Measurements from ENCODE around the gene CBARP. TPM values are rescaled to one million over a fixed set of nuclear protein-coding genes. Genes with fewer than 3 reads are reported as not detected.
A peak's percentile ranks its signal among the peaks of the same experiment; 100 is the strongest.

Gene CBARP
- total and polyA plus RNA-seq, 2 of the 13 experiments (the other 11 are each of a cell fraction or from before 2014, with no cell fraction given) = 1.2 to 1.4 TPM

DNA sequence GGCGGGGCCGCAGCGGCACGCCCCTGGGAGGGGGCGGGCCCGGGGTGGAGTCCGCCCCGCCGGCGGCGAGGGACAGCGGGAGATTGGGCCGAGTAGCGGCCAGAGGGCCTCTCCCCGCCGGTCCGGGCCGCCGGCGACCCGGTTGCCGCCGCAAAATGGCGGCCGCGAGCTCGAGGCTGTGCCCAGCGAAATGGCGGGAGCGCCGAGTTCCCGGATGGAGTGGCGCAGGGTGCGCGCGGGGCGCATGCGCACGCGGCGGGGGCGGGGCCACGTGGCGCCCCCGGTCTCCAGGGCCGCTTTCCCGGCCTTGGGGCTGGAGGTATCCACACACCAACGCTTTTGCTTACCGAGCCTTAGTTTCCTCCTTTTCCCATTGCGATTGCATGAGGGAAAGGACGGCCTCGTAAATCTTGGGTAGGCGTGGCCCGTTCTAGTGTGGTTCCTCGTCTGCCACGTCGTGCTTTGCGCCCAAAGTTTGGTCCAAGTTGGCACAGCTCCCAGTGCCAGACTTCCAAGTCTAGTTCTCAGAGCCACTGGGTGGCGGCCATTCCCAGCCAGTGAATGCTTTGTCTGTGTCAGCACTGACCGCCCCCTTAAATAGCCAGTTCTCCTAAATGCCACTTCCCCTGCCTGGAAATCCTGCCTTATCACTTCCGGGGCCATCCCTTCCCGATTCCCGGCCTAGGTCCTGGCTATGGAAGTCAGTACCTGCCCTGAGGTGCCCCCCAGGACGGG lies 31.8 kb upstream of the CBARP start (continued):
- TF ChIP-seq, protein P1, sequence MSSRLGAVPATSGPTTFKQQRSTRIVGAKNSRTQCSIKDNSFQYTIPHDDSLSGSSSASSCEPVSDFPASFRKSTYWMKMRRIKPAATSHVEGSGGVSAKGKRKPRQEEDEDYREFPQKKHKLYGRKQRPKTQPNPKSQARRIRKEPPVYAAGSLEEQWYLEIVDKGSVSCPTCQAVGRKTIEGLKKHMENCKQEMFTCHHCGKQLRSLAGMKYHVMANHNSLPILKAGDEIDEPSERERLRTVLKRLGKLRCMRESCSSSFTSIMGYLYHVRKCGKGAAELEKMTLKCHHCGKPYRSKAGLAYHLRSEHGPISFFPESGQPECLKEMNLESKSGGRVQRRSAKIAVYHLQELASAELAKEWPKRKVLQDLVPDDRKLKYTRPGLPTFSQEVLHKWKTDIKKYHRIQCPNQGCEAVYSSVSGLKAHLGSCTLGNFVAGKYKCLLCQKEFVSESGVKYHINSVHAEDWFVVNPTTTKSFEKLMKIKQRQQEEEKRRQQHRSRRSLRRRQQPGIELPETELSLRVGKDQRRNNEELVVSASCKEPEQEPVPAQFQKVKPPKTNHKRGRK (CRISPR knock-in tag; IDR thresholded peaks at IDR 0.05) = peak; percentile 60; the same call in 1 of the 2 replicates
- TF ChIP-seq SP140L (CRISPR knock-in tag; IDR thresholded peaks at IDR 0.05; ENCODE audit: borderline replicate concordance) (no peak), RCOR2 (CRISPR knock-in tag; IDR thresholded peaks at IDR 0.05) (no peak), EP300 (IDR thresholded peaks at IDR 0.05; ENCODE audit: low read depth in 2 of 2, low read length in 2 of 2) (peak in 1 of 2 experiments; percentile 29; a peak in 1 of 4 replicates), EP300 (CRISPR knock-in tag; IDR thresholded peaks at IDR 0.05; ENCODE audit: borderline replicate concordance) (no peak), TOPORS (CRISPR knock-in tag; IDR thresholded peaks at IDR 0.05) (no peak), ZNF207 (IDR thresholded peaks at IDR 0.05; ENCODE audit: borderline replicate concordance) (no peak), ZNF354B (CRISPR knock-in tag; IDR thresholded peaks at IDR 0.05) (no peak), FOXK1 (CRISPR knock-in tag; IDR thresholded peaks at IDR 0.05; ENCODE audit: borderline replicate concordance, low read depth) (no peak), ARNT (IDR thresholded peaks at IDR 0.05) (no peak), PHB2 (IDR thresholded peaks at IDR 0.05; ENCODE audit: partially characterized antibody) (no peak), ZBTB8A (CRISPR knock-in tag; IDR thresholded peaks at IDR 0.05; ENCODE audit: borderline replicate concordance, low read depth) (no peak), SP2 (CRISPR knock-in tag; IDR thresholded peaks at IDR 0.05) (no peak), FOXK2 (IDR thresholded peaks at IDR 0.05) (no peak), NFATC3 (CRISPR knock-in tag; IDR thresholded peaks at IDR 0.05) (0 out of 2 replicates have a peak, but pooled peaks have one; percentile 64), ATM (IDR thresholded peaks at IDR 0.05; ENCODE audit: borderline replicate concordance) (no peak), ZFP37 (CRISPR knock-in tag; IDR thresholded peaks at IDR 0.05; ENCODE audit: borderline replicate concordance) (no peak), POLR2A (IDR thresholded peaks at IDR 0.05; ENCODE audit: insufficient read depth in 1 of 2, low read depth in 2 of 2, low read length in 2 of 2) (peak in 1 of 2 experiments; percentile 89; a peak in 2 of 4 replicates), STAG1 (CRISPR knock-in tag; IDR thresholded peaks at IDR 0.05) (no peak), HNRNPLL (IDR thresholded peaks at IDR 0.05; ENCODE audit: low read depth, low read length, poor library complexity, severe bottlenecking) (peak; percentile 31), REPIN1 (CRISPR knock-in tag; IDR thresholded peaks at IDR 0.05; ENCODE audit: borderline replicate concordance, low read depth) (no peak; the same call in 1 of the 2 replicates), SSRP1 (CRISPR knock-in tag; IDR thresholded peaks at IDR 0.05) (no peak)
- TF ChIP-seq, protein P2, sequence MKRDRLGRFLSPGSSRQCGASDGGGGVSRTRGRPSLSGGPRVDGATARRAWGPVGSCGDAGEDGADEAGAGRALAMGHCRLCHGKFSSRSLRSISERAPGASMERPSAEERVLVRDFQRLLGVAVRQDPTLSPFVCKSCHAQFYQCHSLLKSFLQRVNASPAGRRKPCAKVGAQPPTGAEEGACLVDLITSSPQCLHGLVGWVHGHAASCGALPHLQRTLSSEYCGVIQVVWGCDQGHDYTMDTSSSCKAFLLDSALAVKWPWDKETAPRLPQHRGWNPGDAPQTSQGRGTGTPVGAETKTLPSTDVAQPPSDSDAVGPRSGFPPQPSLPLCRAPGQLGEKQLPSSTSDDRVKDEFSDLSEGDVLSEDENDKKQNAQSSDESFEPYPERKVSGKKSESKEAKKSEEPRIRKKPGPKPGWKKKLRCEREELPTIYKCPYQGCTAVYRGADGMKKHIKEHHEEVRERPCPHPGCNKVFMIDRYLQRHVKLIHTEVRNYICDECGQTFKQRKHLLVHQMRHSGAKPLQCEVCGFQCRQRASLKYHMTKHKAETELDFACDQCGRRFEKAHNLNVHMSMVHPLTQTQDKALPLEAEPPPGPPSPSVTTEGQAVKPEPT (CRISPR knock-in tag; IDR thresholded peaks at IDR 0.05; ENCODE audit: low read depth) = no peak
- TF ChIP-seq, protein P3, sequence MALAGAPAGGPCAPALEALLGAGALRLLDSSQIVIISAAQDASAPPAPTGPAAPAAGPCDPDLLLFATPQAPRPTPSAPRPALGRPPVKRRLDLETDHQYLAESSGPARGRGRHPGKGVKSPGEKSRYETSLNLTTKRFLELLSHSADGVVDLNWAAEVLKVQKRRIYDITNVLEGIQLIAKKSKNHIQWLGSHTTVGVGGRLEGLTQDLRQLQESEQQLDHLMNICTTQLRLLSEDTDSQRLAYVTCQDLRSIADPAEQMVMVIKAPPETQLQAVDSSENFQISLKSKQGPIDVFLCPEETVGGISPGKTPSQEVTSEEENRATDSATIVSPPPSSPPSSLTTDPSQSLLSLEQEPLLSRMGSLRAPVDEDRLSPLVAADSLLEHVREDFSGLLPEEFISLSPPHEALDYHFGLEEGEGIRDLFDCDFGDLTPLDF (CRISPR knock-in tag; IDR thresholded peaks at IDR 0.05) = no peak
- TF ChIP-seq, protein P4, sequence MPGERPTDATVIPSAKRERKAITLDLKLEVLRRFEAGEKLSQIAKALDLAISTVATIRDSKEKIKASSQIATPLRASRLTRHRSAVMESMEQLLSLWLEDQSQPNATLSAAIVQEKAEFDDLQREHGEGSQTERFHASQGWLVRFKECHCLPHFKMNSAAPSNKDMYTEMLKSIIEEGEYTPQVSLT (CRISPR knock-in tag; IDR thresholded peaks at IDR 0.05; ENCODE audit: borderline replicate concordance, low read depth) = no peak; the same call in 1 of the 2 replicates
- TF ChIP-seq, protein P5, sequence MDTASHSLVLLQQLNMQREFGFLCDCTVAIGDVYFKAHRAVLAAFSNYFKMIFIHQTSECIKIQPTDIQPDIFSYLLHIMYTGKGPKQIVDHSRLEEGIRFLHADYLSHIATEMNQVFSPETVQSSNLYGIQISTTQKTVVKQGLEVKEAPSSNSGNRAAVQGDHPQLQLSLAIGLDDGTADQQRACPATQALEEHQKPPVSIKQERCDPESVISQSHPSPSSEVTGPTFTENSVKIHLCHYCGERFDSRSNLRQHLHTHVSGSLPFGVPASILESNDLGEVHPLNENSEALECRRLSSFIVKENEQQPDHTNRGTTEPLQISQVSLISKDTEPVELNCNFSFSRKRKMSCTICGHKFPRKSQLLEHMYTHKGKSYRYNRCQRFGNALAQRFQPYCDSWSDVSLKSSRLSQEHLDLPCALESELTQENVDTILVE (CRISPR knock-in tag; IDR thresholded peaks at IDR 0.05) = peak; percentile 7; the same call in 1 of the 2 replicates
